Activated naive CD4-positive, alpha-beta T cell (primary cell): ENCODE data around the gene UQCRH.
"Not testable (repeated sequence)": the region's sequence is repeated elsewhere in the genome, so short reads cannot be mapped to it uniquely, and the experiment has no call there.

Source experiments
- DNase-seq, 4 experiments: peaks; one replicate each; lab custom pipeline; 2025; lab: John Stamatoyannopoulos, UW

Gene UQCRH

DNA sequence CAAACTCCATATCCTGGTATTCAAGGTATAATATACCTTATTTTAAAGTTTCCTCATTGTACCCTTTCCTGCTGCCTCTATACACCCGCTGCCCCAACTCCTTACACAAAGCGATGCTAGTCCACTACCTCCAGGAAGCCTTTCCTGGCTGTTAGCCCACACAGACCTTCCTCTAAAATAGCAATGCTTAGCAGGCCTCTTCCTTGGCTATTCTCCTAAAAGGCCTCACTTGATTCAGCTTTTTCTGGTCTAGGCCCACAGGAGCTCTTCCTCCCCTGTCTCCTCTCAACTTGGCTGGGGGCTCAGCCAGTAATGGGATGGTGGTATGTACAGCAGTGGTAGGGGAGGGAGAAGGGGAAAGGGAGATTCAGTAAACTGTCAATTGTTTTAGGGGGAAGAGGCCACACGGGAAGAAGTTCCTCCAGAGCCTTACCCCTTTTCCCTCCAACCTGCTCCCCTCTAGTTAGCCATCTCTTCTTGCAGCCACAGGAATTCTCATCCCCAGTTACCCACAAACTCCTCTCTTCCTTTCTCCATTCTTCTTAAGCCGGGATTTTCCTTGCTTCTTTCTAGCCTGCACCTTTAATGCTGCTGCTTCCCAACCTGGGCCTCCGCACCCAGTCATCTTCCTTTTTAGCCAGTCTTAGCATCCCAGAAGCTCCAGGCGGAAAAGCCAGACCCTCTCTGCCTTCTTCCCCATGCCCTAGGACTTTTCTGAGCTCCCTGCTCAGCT, 2.7 kb upstream of the UQCRH start:
- no peak for DNase-seq

DNA sequence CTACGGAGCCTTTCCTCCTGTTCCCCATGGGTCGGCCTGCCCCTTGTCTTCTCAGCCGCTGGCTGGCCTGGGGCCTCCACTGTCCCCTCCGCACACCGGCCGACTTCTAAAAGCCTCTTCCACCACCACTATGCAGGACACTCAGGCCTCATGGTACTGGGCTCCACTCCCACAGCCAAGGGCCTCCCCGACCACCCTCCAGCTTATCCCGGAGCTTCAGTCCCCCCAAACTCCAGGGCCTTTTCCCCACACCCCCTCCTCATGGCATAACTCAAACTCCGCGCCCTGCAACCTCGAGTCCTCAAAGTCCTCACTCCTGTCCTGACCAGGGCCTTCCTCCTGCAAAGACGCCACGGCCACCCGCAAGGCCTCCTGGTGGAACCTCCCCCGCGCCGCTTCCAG, 2.1 kb upstream of the UQCRH start:
- no peak for DNase-seq

DNA sequence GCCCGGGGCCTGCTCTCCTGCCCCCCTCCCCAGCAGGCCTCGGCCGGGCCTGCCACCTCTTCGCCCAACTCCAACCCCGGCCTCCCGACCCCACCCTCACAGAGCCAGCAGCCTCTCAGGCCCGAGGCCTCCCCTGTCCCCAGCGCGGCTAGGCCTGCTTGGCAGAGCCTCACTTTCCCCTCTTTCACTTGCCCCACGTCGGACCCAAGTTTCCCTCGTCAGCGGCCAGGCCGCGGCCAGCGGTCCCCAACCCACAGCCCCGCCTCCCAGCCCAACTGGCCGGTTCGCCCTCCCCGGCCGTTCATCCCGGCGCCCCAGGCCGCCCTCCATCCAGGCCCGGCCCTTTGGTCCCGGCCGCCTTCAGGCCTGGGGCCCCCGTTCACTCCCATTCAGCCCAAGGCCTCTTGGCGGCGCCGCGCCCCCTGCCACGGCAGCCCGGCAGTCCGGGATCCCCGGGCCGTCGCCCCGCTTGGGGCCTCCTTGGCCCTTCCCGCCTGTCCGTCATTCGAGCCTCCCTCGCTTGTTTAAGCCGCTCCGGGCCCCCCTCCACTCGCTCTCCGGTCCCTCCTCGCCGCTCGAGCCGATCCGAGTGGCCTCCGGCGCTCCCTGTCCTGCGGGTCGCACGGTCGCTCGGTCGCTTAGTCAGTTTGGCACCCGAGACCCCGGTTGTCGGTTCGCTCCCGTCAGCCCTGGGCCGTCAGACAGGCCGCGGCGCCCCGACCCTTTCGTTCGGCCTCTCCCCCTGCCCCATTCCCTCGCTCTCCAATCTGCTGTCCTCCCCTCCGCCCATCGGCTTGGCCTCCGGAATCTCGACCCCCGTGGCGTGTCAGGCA, 1.5 kb upstream of the UQCRH start:
- peak in 3 of 4 experiments; percentile 13 to 45 (median 25) for DNase-seq

DNA sequence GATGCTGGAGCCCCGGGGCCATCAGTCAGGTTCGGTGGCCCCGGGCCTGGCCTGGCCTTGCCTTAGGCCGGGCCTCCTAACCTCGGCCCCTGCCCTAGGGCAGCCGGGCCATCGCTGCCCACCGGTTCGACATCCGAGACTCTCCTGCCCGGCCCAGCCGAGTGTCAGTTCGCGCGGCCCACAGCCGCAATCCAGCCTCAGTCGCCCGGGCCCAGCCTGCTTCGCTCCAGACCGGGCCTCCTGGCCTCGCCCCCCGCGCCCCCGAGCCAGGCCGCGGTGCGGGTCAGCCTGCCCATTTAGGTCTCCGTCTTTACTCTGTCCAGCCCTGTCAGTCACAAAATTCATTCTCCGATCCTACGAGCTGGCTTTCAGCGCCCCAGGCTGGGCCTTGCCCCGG, 859 bp upstream of the UQCRH start:
- no peak for DNase-seq

DNA sequence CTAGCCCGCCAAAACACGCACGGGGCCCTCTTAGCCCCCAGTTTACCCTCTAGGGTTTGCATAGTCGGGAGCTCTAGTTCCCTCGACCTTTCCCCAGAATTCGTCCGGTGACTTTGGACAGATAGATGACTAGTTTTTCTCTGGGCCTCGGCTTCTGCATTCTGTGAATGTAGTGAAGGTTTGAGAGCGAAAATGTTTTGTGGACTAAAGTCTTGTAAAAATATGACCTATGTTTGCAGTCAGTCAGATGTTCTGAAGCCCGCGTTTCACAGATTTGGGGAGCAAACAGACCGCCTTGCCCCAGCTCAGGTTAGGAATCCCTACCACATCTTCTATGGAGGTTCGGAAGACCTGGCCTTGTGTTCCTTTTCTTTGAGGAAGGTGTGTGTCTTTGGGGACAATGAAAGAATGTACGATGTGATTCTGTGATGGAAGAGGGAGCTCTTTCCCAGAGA, 401 bp downstream of the UQCRH start:
- DNase-seq, result no peak

DNA sequence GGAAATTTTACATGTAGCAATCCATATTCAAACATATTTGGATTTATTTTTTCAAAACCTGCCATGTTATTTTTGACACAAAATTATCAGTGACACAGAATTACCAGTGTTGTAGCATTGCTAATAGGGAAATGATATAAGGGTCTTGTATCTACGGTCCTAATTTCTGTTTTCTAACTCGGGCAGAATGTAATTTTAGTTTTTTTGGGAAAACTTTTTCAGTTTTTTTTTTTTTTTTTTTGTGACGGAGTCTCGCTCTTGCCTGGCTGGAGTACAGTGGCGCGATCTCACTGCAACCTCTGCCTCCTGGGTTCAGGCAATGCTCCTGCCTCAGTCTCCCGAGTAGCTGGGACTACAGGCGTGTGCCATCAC, 2.6 kb downstream of the UQCRH start:
- no peak for DNase-seq

DNA sequence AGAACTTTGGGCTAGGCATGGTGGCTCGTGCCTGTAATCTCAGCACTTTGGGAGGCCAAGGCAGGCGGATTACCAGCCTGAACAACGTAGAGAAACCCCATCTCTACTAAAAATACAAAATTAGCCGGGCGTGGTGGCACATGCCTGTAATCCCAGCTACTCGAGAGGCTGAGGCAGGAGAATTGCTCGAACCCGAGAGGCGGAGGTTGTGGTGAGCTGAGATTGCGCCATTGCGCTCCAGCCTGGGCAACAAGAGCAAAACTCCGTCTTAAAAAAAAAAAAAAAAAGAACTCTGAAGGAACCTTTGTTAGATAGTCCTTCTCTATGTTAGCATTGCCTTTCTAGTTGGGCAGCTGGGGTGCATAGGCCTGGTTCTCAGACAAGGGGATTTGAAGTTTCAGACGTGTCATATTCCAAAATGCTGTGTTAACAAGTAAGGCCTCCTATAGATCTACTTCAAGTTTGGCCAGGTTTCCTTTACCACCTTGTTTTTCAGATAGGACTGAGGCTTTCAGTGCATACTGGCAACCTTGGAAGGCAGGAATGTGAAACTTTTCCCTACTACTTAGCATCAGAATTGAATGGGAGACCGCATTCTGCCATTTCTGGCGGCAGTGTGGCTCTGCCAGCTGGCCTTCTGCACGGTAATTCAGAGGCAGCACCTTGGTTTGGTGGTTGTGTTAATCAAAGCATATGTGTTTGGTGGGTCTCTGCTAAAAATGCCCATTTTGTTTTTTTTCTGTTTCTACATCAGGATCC, 6.1 kb downstream of the UQCRH start:
- no peak for DNase-seq

DNA sequence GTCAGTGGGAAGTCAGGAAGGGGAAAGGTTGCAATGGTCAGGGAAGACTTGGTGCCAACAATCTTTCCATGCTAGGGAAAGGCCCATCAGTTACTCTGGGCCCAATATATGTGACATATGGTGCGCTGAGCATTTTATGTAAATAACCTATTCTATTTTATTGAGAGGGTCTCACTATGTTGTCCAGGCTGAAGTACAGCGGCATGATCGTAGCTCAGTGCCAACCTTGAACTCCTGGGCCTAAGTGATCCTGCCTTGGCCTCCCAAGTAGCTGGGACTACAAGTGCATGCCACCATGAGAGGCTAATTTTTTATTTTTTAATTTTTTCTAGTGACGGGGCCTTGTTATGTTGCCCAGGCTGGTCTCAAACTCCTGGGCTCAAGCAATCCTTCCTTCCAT, 6.8 kb downstream of the UQCRH start:
- DNase-seq, result no peak

DNA sequence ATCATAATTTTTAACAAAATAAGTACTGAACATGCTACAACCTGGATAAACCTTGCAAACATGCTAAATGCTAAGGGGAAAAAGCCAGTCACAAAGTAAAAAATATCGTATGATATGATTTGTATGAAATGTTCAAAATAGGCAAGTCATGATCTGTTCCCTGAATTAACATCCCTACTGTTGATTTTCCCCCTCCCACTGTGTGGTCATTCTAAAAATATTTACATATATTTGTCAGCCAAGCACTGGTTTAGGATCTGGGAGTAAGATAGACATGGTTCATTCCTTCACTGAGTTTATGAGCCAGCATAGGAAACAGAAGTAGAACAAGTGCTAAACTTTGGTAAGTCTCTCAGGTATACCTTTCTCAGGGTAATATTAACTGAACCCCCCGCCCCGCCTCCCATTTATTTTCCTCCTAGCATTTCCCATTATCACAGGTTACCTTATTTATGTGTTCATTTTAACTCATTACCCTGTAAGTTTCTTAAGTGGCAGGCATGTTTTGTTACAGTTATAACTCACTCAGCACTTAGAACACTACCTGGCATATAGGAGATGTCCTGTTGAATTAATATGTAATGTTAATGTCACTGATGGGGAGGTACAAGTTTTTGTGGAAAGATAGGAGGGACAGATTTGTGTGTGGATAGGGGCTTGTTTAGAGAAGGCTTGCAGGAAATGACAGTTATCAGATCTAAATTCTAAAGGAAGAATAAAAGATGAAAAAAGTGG, 12.3 kb downstream of the UQCRH start:
- DNase-seq, result no peak

DNA sequence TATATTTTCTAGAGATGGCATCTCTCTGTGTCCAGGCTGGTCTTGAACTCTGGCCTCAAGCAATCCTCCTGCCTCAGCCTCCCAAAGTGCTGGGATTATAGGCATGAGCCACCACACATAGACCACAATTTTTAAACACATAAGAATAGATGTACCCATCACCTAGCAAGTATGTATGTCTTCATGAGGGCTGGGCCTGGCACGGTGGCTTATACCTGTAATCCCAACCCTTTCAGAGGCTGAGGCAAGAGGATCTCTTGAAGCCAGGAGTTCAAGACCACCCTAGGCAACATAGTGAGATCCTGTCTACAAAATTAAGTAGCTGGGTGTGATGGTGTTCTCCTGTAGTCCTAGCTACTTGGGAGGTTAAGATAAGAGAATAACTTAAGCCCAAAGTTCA, 13.8 kb downstream of the UQCRH start:
- DNase-seq, result no peak

DNA sequence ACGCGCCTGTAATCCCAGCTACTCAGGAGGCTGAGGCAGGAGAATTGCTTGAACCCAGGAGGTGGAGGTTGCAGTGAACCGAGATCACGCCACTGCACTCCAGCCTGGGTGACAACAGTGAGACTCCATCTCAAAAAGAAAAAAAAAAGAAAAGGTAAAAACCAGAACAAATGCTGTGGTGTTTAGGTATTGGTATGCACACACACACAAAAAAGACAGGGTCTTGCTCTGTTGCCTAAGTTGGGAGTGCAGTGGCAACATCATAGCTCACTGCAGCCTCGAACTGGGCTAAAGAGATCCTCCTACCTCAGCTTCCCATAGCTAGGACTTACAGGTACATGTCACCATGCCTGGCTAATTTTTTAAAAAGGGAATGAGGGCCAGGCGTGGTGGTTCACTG, 15.8 kb downstream of the UQCRH start:
- DNase-seq, result not testable (repeated sequence)

DNA sequence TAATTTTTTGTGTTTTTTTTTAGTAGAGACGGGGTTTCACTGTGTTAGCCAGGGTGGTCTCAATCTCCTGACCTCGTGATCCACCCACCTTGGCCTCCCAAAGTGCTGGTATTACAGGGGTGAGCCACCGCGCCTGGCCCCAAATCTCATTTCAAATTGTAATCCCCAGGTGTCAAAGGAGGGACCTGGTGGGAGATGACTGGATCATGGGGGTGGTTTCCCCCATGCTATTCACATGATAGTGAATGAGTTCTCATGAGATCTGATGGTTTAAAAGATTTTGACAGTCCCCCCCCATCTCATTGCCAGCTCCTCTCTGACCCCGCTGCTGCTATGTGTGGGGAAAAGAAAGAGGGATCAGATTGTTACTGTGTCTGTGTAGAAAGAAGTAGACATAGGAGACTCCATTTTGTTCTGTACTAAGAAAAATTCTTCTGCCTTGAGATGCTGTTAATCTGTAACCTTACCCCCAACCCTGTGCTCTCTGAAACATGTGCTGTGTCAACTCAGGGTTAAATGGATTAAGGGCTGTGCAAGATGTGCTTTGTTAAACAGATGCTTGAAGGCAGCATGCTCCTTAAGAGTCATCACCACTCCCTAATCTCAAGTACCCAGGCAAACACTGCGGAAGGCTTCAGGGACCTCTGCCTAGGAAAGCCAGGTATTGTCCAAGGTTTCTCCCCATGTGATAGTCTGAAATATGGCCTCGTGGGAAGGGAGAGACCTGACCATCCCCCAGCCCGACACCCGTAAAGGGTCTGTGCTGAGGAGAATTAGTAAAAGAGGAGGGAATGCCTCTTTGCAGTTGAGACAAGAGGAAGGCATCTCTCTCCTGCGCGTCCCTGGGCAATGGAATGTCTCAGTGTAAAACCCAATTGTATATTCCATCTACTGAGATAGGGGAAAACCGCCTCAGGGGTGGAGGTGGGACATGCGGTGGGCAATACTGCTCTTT, 16.7 kb downstream of the UQCRH start:
- not testable (repeated sequence) for DNase-seq

DNA sequence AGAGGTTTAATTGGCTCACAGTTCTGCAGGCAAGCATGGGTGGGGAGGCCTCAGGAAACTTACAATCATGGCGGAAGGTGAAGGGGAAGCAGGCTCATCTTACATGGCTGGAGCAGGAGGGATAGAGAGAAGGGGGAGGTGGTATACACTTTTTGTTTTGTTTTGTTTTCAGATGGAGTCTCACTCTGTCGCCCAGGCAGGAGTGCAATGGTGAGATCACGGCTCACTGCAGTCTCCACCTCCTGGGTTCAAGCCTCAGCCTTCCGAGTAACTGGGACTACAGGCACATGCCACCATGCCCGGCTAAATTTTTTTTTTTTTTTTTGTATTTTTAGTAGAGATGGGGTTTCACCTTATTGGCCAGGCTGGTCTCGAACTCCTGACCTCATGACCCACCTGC, 18.7 kb downstream of the UQCRH start:
- not testable (repeated sequence) for DNase-seq

DNA sequence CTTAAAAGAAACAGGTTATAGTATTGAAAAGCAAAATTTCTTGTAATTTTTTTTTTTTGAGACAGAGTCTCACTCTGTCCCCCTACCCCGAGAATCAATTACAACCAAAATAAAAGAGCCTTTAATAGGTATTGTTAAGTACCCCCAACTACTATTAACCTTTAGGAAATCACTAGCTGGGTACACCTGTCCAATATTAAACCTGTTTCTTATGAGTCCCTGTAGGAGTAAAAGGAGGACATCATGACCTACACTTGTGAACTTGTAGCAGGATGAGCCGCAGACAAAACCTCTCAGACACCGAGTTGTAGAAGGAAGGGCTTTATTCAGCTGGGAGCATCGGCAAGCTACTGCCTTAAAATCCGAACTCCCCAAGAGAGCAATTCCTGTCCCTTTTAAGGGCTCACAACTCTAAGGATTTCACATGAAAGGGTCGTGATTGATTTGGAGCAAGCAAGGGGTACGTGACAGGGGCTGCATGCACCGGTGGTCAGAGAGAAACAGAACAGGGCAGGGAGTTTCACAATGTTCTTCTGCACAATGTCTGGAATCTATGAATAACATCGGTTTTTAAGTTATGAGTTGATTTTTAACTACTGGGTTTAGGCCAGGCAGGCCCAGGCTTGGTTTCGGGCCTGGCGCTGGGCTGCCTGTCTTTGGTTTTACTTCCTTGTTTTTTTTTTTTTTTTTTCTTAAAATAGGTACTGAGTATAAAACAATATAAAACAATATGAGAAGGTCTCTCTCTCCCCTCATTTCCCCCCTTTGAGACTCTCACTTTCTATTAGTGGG, 22.0 kb downstream of the UQCRH start:
- not testable (repeated sequence) for DNase-seq

DNA sequence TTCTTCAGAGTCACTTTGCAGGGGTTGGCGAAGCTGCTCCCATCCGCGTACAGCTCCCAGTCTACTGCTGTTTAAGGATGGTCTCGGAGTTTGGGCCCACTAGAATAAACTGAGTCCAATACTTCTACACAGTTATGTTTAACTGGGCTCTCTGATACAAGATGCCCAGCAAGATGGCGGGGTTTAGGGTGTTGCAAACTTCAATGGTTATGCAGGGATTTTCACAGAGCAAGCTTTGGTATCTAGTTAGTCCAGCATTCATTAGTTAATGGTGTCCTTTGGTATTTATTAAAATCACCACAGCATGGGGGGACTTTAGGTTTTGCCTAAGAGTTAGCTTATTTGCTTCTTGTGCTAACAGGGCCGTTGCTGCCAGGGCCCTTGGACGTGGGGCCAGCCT, 24.7 kb downstream of the UQCRH start:
- not testable (repeated sequence) for DNase-seq

DNA sequence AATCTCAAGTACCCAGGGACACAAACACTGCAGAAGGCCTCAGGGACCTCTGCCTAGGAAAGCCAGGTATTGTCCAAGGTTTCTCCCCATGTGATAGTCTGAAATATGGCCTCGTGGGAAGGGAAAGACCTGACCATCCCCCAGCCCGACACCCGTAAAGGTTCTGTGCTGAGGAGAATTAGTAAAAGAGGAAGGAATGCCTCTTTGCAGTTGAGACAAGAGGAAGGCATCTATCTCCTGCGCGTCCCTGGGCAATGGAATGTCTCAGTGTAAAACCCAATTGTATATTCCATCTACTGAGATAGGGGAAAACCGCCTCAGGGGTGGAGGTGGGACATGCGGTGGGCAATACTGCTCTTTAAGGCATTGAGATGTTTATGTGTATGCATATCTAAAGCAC, 26.3 kb downstream of the UQCRH start:
- DNase-seq, result not testable (repeated sequence)

DNA sequence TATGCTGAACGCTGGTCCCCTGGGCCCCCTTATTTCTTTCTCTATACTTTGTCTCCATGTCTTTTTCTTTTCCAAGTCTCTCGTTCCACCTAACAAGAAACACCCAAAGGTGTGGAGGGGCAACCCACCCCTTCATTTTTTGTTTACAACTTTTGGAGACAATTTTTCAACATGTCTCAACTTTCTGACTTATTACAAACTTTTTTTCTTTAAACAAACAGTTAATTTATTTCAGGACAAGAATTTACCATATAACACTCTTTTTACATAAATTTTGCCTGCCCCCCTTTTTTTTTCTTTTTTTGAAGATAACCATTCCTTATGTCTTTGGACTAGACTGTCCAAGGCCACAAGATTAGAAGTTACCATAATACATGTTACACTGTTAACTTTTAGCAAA, 26.9 kb downstream of the UQCRH start:
- not testable (repeated sequence) for DNase-seq

DNA sequence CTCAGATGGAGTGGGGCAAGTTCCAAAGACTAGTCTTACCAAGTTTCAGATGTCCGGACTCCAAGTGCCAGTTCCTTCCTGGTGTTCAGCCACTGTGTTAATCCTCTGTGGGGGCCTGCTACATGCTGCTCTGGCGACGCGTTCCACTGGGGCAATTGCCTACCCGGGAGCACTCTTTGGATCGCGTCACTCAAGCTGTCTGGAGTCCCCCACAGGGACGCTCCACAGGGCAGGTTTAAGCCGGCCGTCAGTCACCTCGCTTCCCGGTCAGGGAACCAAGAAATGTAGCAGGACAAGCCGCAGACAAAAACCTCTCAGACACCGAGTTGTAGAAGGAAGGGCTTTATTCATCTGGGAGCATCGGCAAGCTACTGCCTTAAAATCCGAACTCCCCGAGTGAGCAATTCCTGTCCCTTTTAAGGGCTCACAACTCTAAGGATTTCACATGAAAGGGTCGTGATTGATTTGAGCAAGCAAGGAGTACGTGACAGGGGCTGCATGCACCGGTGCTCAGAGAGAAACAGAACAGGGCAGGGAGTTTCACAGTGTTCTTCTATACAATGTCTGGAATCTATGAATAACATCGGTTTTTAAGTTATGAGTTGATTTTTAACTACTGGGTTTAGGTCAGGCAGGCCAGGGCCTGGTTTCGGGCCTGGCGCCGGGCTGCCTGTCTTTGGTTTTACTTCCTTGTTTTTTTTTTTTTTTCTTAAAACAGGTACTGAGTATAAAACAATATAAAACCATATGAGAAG, 28.5 kb downstream of the UQCRH start:
- not testable (repeated sequence) for DNase-seq
